Fibroblast of the aortic adventitia (primary cell): Measurements from ENCODE around the gene HELT. TPM values are rescaled to one million over a fixed set of nuclear protein-coding genes. Genes with fewer than 3 reads are reported as not detected.

ENCODE experiments used
- DNase-seq: peaks from one replicate; pipeline ENCODE4 v3.0.0-alpha.2; 2010; ENCODE audit warnings: low read depth
- H3K4me3 ChIP-seq: 2 replicates; pipeline ENCODE4 v1.5.1; 2011; ENCODE audit warnings: low read depth, mild to moderate bottlenecking, control low read depth, low read length, moderate library complexity
- total RNA-seq: library from RNA; depleted of rRNA; stranded (reverse); fragments of >200 nt; gene quantifications from 2 replicates; pipeline ENCODE4 v1.2.3, GENCODE V29; 2012; ENCODE audit warnings: low replicate concordance
- TF ChIP-seq, protein P1 (sequence below): IDR thresholded peaks from 2 replicates; pipeline ENCODE4 v1.5.1; 2011; ENCODE audit warnings: mild to moderate bottlenecking, low read length, control low read depth, inconsistent platforms; ENCODE audit not compliant: insufficient read depth

HELT gene
- total RNA-seq, 1 donor = not detected

DNA sequence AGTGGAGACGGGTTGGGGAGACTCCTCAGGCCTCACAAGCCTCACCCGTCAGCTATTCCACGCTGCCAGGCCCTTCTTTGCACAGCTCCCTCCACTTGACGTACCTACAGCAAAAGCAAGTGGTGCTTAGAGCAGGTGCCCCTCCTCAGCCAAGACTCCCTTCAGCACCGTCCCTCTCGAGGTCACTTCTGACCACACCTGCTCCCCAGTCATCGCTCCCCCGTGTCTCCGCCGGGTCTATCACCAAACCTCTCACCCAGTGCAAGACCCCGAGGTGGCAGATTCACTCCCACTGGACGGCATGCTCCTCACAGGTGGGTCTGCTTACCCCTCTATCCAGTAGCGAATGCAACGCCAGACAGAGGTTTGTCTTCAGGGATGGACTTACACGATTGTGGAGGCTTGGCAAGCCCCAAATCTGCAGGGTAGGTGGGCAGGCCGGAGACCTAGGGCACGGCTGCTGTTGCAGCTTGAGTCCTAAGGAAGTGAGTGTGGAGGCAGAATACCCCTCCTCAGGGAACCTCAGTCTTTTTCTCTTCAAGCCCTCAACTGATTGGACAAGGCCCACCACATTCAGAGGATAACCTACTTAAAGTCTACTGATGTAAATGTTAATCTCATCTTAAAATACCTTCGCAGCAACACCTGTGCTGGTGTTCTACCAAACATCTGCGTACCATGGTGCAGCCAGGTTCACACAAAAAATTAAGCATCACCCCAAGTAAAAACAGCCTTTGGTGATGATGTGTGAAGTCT is 14.5 kb upstream of the HELT start:
- H3K4me3 ChIP-seq = no peak overlapping the region
- DNase-seq = no peak
- TF ChIP-seq, protein P1, sequence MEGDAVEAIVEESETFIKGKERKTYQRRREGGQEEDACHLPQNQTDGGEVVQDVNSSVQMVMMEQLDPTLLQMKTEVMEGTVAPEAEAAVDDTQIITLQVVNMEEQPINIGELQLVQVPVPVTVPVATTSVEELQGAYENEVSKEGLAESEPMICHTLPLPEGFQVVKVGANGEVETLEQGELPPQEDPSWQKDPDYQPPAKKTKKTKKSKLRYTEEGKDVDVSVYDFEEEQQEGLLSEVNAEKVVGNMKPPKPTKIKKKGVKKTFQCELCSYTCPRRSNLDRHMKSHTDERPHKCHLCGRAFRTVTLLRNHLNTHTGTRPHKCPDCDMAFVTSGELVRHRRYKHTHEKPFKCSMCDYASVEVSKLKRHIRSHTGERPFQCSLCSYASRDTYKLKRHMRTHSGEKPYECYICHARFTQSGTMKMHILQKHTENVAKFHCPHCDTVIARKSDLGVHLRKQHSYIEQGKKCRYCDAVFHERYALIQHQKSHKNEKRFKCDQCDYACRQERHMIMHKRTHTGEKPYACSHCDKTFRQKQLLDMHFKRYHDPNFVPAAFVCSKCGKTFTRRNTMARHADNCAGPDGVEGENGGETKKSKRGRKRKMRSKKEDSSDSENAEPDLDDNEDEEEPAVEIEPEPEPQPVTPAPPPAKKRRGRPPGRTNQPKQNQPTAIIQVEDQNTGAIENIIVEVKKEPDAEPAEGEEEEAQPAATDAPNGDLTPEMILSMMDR = no peak

DNA sequence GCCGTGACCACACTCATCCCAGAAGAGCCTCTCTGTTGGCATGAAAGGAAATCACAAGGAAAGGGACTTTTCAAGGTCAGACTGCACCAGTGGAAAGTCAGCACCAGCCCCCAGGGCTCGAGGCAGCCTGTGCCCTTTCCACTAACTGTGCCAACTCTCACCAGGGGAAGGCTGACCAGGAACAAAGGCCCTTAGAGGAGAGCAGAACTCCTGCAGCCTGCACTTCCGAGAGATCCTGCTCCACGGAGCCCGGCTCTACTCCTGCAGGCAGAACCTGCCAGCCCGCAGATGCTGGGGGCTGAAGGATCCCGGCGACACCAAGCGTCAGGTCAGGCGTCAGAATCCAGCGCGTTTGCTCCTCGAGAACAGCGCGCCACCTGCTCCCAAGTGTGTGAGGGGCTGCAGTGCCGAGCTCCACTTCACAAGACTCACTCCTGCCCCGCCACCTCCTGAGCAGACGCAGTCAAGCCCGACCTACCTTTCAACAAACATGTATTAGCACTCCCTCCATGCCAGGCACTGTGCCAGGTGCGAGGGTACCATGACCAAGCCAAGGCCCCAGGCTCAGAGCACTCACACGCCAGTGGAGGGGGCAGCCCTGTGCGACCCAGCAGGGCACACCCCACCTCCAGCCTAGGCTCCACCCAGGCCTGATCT is 13.6 kb upstream of the HELT start:
- TF ChIP-seq, protein P1 = no peak

DNA sequence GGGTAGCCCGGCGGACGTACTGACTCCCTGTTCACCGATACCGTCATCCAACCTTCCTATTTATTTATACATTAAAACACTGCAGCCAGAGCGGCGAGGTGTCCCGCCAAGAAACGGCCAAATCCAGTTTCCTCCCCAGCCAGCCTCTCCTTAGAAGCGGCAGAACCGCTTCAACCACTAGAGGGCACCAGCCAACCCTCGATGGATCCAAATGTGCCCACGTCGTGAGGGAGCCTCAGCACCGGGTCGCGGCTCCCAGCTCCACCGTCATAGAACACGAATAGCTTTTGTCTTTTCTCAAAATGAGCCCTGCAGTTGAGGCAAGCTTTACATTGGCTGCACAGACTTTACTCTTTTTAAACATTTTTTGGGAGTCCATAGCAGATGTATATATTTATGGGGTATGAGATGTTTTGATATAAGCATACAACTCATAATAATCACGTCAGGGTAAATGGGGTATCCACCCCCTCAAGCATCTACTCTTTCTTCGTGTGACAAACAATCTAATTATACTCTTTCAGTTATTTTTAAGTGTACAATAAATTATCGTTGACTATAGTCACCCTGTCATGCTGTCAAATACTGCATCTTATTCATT is 13.0 kb upstream of the HELT start:
- TF ChIP-seq, protein P1 = peak; percentile 97
- H3K4me3 ChIP-seq = no peak overlapping the region
- peak; percentile 77 for DNase-seq

More for the DNA sequence above, 13.6 kb upstream of the HELT start:
- no peak for DNase-seq
- H3K4me3 ChIP-seq = no peak overlapping the region

DNA sequence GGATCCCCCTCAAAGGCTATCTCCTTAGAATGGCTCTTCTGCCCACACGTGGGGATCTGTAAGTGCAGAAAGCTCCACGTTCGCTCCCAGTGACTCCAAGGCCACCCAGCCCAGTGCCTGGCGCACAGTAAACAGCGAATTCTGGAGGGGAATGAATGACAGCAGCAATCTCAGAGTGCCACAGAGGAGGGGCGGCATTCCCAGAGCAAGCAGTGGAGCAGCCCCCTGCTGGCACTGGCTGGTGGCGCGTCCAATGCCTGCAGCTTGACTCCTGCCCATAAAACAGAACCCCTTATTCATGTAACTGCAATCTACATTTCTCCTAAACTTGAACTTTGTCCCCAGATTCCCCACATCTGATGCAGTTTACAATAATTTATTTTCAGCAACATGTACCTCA is 6.9 kb upstream of the HELT start:
- TF ChIP-seq, protein P1 = peak; percentile 47
- DNase-seq = no peak
- H3K4me3 ChIP-seq = no peak overlapping the region

DNA sequence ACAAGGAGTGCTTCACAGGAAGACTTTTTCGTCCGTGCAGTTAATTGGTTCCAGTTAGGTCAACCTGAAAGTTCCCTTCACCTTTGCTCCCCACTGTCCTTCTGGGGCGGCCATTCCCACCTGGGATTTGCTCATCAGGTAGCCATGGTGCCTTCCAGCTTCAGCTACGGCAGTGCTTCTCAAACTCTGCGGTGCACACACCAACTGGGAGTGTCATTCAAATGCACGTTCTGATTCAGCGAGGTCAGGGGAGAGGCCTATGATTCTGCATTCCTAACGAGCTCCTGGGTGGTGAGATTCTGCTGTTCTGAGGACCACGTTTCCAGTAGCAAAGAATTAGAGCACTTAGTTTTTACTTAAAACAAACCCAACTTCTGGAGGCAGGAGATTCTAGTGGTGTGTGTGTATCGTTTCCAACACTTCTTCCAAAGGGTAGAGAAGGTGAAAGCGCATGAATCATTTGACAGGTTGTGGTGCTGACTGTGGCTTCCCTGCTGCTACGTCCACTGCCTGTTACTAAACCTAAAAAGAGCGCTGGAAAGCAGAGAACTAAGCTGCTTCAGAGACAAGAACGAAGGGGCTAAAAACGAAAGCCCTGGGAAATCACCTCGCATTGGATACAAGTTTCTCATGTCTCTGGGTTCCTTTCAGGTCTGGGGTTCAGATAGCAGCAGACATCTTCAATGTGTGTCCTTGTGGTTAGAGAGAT is 4.7 kb upstream of the HELT start:
- TF ChIP-seq, protein P1 = no peak
- peak; percentile 10 for DNase-seq
- H3K4me3 ChIP-seq = no peak overlapping the region

DNA sequence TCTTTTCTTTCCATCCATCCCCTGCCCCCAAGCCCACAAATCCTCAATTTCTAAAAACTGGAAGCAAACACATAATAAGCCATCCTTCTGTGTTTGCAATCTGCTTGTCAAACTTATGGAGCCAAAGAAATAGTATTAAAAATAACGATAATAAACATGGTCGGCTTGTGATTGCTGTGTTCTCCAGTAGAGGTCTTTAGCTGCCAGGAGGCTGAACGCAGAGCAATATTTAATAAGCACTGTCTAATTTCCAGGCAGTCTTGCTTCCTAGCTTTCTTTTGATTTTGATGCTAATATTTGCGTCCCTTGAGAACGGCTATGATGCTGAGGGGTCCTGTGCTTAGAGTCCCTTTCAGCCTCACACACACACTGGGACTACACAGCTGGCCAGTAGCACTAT is 3.2 kb upstream of the HELT start:
- TF ChIP-seq, protein P1 = peak; percentile 5
- DNase-seq = peak; percentile 11
- no peak overlapping the region for H3K4me3 ChIP-seq
